Measurements from ENCODE around the gene TTC13. TPM values are rescaled to one million over a fixed set of nuclear protein-coding genes. Genes with fewer than 3 reads are reported as not detected.

Gene TTC13
- total and polyA plus RNA-seq, 2 of the 13 experiments (the other 11 are each of a cell fraction or from before 2014, with no cell fraction given): 5.8 to 15.9 TPM

DNA sequence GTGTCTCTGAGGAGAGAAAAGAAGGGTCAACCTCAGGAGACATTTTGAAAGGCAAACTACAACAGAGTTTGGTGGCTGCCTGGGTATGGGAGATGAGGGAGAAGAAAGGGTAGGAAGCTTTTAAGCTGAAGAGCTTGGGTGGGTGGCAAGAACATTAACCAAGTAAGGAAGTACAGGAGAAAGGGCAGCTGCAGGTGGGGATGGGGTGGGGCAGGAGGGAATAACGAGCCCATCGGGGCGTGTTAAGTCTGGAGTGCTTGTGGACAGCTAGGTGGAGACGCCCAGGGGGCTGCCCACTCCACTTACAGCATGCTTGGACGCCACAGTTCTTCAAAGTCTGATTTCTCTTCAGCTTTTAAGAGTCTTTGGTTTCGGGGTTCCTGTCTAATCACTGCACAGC lies 42.8 kb downstream of the TTC13 start (continued):
- TF ChIP-seq ARID5B (CRISPR knock-in tag; IDR thresholded peaks at IDR 0.05) (no peak), HMG20B (CRISPR knock-in tag; conservative IDR thresholded peaks at IDR 0.05) (no peak)

DNA sequence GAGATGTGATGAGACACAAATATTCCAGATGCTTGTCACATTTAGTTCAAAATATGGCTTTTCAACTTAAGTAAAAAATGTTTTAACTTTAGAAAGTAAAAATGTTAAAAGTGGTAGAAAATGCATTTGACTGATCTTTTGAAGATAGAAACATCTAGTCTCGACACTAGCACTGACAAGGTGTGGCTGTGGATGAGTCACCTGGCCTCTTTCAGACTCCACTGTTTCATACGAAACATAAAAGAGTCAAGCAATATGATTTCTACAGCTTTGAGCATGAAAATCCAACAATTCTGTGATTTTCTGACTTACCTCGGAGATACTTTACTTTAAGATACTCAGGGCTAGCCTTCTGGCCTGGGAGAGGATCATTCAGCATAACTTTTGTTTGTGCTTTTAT lies 47.7 kb downstream of the TTC13 start:
- H3K9ac ChIP-seq (ENCODE audit: insufficient read depth, low read depth, low read length): no peak overlapping the region
- in situ Hi-C loops (cut with HindIII; ENCODE audit: extremely low pct_ligation_motif_present, low pct_unique_long_range_greater_than_20kb) (no loop called here), intact Hi-C loops (cut with micrococcal nuclease; ENCODE audit: unreplicated experiment) (no loop called here)
- H3K9me3 ChIP-seq (ENCODE audit: low read length): no peaks in the 10 kb centered on the region
- ChIA-PET POLR2A (no interaction called here), CTCF (ENCODE audit: low intra/inter-chr PET ratio, low total read pairs) (no interaction called here)
- WGBS (ENCODE audit: low lambda C conversion rate): 93% methylated on average over 3 of the region's 3 CpGs
- ATAC-seq: no peak
- no peaks in the 10 kb centered on the region for H3K79me2 ChIP-seq (ENCODE audit: insufficient read depth, low read length)
- H3K27me3 ChIP-seq (ENCODE audit: control insufficient read depth in 1 of 2, insufficient read depth in 2 of 2, low read length in 2 of 2): no peaks in the 10 kb centered on the region
- DNase-seq (ENCODE audit: low spot score): no peak
- peaks cover 0 to 12% of the 10 kb centered on the region in 2 experiments; a peak in 1 of 5 replicates for H3K36me3 ChIP-seq (replicated peaks in 1 of 2; ENCODE audit: control insufficient read depth in 1 of 2, insufficient read depth in 2 of 2, low read length in 2 of 2)
- H3K4me3 ChIP-seq (replicated peaks in 1 of 3; ENCODE audit: insufficient read depth in 1 of 3, low read depth in 2 of 3, low read length in 3 of 3): no peak overlapping the region
- FAIRE-seq: no peak
- no peak overlapping the region for H3K27ac ChIP-seq (ENCODE audit: extremely low read length, insufficient read depth, low read length)
- H3K4me1 ChIP-seq (ENCODE audit: insufficient read depth, low read length): no peaks in the 10 kb centered on the region
- no peak overlapping the region for H3K4me2 ChIP-seq (ENCODE audit: low read depth, low read length)
- H2AFZ ChIP-seq (ENCODE audit: low read length): no peak overlapping the region
- no peaks in the 10 kb centered on the region for H4K20me1 ChIP-seq (ENCODE audit: insufficient read depth, low read length)
- BruUV-seq (replicated peaks): no TSS peak
- TF ChIP-seq SNAI1 (CRISPR knock-in tag; IDR thresholded peaks at IDR 0.05; ENCODE audit: borderline replicate concordance) (no peak), NFKB2 (CRISPR knock-in tag; IDR thresholded peaks at IDR 0.05; ENCODE audit: borderline replicate concordance) (no peak), ZNF142 (CRISPR knock-in tag; IDR thresholded peaks at IDR 0.05) (no peak), ZNF232 (CRISPR knock-in tag; IDR thresholded peaks at IDR 0.05; ENCODE audit: borderline replicate concordance) (no peak), YY1 (IDR thresholded peaks at IDR 0.05; ENCODE audit: insufficient read depth, insufficient replicate concordance, low read depth, low read length) (no peak), FOXJ3 (CRISPR knock-in tag; IDR thresholded peaks at IDR 0.05; ENCODE audit: borderline replicate concordance) (no peak), JUN (CRISPR knock-in tag; IDR thresholded peaks at IDR 0.05) (no peak), HIC2 (CRISPR knock-in tag; IDR thresholded peaks at IDR 0.05; ENCODE audit: low read depth) (no peak)
